Loucy (cell line): ENCODE data around the gene CDR2L.
"Not testable (repeated sequence)": the region's sequence is repeated elsewhere in the genome, so short reads cannot be mapped to it uniquely, and the experiment has no call there.

Experiments used
- EZH2phosphoT487 ChIP-seq: fragments of 200-600 bp; IDR thresholded peaks from 2 replicates; pipeline ENCODE4 v1.6.1; 2018; ENCODE audit warnings: antibody characterized with exemption, mild to moderate bottlenecking, moderate library complexity, borderline replicate concordance
- TF ChIP-seq, protein P1 (sequence below): fragments of 200-600 bp; sonication (generic); conservative IDR thresholded peaks from 2 replicates; pipeline ENCODE4 v1.5.1; 2014; ENCODE audit warnings: mild to moderate bottlenecking, antibody characterized with exemption, low read length

DNA sequence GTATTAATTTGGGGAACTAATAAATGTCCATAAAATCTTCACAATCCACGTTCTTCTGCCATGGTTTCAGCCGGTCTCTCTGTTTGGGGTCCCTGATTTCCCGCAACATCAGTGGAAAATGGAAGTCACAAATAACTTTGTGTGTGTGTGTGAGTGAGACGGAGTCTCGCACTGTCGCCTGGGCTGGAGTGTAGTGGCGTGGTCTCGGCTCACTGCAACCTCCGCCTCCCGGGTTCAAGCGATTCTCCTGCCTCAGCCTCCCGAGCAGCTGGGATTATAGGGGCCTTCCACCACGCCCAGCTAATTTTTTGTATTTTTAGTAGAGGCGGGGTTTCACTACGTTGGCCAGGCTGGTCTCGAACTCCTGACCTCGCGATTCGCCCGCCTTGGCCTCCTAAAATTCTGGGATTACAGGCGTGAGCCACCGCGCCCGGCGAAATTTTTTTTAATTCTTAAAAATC lies 58.5 kb downstream of the CDR2L start:
- TF ChIP-seq, protein P1, sequence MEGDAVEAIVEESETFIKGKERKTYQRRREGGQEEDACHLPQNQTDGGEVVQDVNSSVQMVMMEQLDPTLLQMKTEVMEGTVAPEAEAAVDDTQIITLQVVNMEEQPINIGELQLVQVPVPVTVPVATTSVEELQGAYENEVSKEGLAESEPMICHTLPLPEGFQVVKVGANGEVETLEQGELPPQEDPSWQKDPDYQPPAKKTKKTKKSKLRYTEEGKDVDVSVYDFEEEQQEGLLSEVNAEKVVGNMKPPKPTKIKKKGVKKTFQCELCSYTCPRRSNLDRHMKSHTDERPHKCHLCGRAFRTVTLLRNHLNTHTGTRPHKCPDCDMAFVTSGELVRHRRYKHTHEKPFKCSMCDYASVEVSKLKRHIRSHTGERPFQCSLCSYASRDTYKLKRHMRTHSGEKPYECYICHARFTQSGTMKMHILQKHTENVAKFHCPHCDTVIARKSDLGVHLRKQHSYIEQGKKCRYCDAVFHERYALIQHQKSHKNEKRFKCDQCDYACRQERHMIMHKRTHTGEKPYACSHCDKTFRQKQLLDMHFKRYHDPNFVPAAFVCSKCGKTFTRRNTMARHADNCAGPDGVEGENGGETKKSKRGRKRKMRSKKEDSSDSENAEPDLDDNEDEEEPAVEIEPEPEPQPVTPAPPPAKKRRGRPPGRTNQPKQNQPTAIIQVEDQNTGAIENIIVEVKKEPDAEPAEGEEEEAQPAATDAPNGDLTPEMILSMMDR = not testable (repeated sequence)
- TF ChIP-seq EZH2phosphoT487 = not testable (repeated sequence)
